NCI-H524 (cell line): ENCODE data around the gene NFKB1.

Experiments
- DNase-seq, 2 experiments: peaks; one replicate each; lab custom pipeline; 2025; lab: John Stamatoyannopoulos, UW

Gene NFKB1

DNA sequence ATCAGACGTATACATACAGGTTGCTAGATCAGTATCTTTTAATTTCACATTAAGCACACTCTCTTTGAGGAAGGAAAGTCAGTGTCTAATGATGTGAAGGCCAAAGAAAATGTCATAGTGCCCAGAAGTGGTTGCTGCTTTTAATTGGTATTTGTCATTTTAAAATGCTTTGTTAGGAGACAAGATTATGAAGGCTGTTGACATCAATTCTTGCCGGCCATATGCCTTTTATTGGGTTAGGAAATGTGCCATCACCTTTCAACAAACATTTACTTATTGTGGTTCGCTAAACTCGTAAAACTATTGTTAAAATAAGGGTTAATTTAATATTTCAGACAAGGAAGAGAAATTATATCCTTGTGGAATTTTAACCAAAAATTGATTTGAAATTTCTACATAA is 32.2 kb downstream of the NFKB1 start:
- no peak for DNase-seq

DNA sequence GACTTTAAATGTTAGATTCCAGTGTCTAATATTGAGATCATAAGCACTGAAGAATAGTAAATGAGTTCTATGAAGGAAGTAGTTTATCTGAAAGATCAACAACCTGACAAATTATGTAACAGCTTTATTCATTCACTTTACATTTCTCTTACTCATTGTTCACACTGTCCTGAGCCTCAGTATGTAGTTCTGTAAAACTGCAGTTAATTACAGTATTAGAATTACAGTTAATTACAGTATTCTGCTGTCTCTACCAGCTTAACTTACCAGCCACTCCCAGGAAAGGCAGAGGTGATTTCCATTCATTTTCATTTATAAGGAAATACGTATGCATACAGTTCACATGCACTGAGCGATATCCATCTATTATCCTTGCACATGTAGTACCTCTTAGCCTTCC is 32.7 kb downstream of the NFKB1 start:
- DNase-seq, result no peak

DNA sequence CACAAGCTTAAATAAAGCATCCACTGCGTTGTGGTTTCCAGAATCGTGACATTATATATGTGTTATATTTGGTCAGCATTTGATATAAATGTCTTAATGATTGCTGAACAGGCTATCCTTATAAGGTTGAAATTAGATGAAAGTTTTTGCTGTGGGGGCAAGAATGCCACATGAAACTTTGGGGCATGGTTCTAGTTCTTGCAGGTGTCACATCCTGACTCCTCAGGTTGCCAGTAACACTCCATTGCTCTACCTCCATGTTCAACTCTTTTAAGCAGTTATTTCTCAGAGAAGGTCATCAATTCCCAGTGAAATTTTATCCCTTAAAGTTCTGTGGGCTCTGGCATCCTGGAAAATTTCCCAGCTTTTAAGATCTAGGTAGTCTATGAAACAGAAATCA is 33.7 kb downstream of the NFKB1 start:
- DNase-seq, result no peak

DNA sequence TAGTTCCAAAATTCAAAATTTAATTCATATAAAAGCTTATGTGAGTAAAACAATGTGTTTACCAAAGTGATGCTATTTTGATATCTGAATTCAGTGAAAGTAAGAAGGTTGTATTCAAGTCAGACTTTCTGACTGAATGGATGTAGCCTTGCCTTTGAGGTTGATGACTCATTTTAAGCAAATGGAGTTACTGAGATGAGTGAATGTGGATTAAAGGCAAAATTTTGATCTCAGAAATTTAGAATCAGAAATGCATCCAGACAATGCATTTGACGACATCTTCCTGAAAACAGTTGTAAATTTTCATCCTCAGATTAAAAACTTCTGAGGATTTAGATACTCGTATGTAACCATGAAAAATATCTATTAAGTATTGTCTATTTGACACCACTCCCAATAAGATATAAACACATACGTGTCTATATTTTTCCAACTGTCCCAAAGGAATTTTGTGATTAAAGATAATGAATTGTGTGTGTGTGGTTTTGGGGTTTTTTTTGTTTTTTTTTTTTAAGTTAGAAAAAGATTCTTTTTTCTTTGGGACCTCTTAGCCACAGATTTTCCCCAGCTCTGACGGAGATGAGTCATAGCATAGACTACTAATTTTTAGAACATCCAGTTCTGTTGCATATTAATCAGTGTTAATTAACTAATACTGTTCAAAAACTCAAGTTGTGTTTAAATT is 34.4 kb downstream of the NFKB1 start:
- DNase-seq, result no peak

DNA sequence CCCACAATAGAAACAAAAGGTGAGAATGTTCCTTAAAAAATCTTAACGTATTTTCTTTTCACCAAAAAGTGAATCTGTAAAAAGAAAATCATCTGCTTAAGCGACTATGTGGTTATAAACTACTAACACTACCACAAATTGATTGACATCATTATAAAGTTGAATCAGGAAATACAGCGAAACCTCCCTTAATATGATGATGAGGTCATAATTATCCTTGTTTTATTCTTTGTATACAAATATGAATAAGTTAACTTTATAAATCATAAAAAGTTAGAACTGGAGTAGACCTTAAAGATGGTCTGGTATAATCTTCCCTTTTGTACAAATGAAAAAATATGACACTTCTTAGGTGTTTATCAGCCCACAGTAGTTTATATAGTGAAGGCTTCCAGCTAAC is 35.6 kb downstream of the NFKB1 start:
- DNase-seq, result no peak

DNA sequence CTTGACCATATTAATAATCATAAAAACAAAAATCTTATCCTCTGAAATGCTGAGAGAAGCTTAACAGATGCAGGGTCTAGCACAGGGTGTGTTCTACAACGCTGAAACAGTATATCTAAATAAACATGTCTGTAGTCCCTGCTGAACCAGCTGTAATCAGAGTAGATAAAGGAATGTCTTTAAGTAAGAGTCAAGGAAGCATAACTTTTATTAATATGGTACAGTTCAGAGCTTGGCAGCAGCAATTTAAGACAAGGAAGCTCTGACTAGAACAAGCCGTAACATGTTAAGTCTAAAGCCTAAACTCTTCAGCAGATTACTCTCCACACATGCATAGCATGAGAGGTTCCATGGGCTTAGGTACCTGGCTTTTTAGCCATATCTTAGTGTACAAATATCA is 36.1 kb downstream of the NFKB1 start:
- DNase-seq, result no peak

DNA sequence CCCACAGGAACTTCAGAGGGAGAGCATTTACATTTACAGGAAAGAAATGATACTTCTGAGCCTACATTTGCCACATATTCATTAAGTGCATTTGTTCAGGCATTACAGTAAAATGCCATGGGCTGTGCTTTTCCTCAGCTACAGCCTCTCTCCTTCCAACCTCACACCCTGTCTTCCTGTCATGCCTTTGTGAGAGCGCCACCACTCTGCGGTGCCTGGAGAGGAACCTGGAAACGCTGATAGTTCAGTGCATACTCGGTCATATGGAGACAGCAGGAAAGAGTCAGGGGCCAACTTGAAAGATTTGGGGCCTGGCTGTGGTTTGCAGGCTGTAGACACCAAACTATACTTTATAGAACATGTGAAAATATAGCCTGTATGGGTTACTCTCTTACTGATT is 40.5 kb downstream of the NFKB1 start:
- no peak for DNase-seq

DNA sequence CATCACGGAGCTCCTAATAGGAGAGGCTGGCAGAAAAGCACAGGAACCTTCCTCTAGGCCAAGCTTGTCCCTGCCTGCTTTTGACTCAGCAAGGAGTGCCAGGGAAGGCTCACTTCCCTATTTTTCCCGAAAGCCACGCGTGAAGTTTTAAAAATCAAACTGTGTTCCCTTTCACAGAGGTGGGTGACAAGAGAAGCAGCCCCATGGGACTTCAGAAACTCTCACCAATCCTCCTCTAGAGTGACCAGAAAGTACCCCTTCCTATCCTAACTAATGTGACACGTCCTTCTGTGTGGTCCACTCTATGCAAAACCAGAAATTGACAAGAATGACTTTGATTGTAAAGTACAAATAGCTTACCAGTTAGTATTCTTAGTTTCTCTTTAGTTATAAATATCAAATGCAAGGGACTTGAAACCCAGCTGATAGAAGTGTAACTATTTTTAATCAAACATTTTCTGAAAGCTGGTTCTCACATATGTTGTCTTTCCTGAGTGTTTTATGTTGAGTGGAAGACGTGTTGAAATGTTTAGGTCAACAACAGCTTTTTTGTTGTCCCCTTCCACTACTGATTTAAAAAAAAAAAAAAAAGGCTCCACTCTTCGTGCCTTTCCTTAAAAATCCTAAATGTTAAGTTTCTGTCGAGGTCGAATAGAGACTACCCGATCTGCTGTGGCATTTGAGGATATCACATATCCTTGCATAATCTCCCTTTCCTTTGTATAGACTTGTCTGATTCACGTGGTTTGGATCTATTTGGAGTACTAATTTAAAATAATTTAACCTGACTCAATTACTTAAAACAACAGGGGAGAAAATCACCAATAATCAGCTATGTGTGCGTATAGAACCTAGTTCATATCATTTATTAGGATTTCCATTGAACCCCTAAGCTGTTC is 42.1 kb downstream of the NFKB1 start:
- DNase-seq, result no peak

DNA sequence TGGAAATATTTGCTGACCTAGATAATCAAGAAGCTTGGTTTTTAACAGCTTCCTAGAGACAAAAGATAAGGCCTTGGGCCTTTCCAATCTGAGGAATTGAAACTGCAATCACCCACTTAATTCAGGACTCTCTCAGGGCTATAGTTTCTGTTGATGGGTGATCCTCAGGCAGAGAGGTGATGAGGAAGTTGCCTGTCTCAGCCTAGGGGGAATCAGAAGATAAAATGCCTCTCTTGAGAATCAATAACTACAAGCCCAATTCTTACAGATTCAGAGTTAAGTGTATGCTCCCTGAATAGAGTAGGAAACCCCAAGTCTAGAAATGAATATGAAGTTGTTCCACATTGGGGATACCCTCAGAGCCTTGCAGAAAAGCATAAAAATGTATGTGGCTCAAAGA is 45.5 kb downstream of the NFKB1 start:
- no peak for DNase-seq

DNA sequence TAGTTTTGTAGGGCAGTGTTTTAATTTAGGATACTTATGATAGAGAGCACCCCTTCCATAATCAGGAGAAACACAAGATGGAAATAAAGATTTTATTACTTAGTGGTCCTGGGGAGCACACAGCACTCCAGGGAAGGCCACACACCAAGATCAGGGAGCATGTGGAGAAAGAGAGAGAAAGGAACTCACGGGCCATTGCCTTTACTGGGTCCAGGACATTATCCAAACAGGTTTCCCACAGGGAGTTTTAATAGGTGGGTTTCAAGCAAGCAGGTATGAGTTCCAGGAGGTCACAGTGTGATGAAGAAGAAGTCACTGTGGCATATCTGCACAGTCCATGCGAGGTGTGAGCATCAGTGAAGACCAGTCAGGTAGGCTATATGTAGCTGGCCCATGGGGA is 46.8 kb downstream of the NFKB1 start:
- DNase-seq, result no peak

DNA sequence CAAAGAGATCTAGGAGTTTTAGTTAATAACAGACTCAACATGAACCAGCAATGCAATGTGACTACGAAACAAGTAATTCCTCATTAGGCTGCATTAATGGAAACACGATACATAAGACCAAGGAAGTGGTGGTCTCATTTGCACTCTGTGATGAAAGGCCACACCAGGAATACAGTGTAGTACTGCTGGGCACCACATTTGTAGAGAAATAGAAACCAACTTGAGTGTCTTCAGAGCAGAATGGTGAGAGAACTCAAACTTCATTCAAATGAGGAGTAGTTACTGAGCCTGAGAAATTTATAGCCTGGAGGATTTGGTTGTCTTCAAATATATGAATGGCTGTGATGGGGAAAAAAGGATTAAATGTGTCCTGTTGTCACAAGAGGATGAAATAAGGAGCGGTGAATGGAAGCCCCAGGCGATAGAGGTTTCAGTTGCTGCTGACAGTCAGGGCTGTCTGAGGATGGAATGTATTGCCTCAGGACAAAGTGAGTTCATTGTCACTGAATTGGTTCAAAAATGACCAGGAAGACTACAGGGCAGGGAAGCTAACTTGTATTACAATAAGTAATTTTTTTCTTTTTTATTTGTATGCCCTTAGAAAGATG is 50.9 kb downstream of the NFKB1 start:
- no peak for DNase-seq

DNA sequence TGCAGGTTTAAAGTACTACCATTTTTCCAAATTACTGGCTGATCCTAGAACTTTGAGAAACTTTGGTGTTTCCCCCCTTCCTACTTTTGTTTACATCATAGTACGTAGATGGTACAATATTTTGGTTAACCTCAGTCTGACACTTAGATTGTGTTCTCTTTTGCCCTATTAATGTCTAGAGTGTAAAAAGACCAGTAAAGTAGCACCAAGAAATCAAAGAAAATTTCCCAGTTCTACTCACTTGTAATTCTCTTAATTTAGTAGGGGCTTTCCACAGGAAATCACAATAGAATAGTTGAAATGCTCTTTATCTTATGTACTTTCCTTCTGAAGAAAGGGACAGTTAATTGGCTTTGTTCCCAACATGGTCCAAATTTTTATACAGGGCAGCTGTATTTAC is 51.6 kb downstream of the NFKB1 start:
- DNase-seq, result no peak

DNA sequence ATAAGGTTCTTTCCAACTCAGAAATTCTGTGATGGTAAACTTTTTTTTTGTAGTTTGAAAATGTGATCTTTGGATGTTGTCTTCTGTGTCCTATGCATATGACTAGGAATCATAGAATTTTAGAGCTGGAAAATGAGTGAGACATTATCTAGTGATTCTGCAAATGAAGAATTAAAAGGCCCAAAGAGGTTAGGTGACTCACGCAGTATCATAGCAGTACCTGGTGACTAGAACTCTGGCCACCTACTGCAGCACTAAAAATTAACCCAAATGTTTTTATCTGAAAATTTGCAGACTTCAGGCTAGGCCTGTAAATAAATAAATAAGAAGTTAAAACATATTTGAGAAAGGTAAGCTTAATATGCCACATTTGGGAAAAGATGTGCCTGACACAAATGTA is 52.8 kb downstream of the NFKB1 start:
- no peak for DNase-seq

DNA sequence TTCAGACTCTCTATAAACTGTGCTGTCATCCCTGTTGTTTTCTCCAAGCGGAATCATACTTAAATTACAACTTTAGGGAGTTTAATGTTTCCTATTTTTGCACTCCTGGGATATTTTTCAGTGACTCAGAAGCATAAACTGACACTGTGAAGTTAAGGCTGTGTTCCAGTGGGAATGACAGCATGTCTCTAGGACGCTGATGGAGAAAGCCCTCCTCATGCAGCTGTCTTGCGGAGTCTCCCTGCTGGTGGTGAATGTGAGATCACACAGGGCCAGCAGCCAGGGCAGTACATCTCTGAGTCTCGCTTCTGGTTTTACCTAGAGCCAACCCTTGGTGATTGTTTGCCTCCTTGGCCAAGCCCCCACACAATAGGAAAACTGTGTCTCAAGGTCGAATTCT is 53.3 kb downstream of the NFKB1 start:
- no peak for DNase-seq

DNA sequence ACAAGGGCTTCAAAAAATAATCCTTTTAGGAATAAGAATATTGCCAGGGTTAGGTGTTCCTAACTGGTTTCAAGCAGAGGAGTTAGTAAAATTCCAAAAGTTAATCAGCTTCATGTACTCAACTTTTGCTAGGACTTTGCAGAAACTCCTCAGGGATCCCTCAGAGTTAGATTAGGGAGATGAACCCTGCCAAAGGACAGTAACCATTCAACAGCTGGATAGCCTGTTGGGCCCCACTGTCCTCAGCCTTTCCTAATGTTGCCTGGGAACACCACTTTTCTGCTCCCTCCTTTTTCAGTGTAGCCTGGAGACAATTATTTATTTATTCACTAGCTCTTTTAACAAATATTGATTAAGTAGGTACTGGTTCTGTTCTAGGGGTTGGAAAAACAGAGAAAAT is 53.8 kb downstream of the NFKB1 start:
- DNase-seq, result no peak

DNA sequence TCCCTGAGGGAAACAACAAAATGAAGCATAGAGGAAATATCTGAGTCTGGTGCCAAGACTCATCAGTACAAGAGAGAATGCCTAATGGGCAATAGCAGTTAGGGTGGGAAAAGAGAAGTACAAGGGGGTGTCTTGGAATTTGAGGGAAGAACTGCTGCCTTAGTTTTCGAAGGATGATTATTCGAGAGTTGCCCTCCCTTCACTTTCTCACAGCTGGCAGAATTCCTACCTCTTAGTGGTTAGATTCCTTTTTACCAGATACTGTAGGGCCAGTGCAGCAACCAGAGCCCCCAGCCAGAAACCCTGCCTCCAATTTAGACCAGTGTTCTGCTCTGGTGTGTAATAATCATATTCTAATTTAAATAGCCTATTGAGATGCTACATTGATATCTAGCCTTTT is 56.5 kb downstream of the NFKB1 start:
- DNase-seq, result no peak

DNA sequence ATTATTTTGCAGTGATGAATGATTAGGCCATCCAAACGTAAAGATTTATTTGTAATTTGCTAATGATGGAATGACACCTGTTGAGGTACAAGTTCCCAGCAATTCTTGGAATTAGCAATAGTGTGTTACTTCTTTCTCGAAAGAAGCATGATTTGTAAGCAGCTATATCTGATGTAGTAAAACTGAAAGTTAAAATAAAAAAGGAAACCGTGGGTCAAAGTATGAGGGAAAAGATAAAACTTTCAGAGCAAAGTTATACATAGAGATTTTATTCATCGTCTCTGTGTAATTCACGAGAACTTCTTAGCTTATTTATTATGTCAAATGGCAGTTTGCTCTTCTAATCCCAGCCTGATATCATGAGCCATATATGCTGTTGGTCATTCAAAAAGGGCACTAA is 59.0 kb downstream of the NFKB1 start:
- DNase-seq, result no peak

DNA sequence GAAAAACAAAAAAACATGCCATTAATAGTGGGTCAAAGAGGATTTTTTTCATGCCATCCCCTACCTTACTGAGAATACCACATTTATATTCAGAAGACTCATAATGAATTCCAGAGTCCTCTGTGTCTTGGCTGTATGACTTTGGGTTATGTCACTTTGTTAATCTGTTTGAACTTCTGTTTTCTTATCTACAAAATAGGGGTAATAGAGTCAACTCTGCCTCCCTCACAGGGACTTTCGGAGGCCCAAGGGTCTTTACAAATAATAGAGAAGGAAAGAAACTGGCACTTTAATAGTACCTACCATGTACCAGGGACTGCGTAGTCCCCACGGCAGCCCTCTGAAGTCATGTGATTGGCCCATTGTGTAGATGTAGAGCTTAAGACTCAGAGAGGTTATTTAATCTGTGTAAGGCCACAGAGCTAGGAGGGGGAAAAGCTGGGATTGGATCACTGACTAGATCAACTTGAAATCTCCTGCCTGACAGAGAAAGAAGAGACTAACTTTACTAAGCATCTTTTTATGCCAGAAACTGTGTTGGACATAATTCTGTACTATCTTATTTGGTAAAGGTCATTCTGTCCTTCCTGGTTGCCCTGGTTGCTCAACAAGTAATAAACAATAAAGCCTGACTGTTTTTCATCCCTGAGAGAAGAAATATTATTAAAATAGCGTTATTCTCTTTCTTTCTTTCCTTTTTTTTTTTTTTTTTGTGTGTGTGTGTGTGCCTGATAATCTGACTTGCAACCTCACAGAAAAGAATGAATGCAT is 59.6 kb downstream of the NFKB1 start:
- no peak for DNase-seq

DNA sequence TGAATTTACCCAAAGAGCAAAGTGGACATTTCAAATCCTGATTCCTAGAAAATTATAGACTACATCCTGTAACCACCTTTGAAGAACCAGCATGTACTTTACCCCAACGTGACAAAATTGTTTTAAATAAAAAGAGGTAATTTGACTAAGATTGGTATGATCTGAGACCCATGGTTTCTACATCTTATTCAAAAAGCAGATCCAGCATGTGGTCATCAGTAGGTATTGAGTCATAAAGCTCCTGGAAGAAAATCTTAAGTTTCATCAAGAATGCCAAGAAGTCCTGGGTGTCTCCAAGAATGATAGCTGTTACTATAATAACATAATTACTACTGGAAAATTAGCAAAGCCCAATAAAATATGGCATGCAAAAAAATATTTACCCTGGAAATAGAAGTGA is 61.8 kb downstream of the NFKB1 start:
- DNase-seq, result no peak

DNA sequence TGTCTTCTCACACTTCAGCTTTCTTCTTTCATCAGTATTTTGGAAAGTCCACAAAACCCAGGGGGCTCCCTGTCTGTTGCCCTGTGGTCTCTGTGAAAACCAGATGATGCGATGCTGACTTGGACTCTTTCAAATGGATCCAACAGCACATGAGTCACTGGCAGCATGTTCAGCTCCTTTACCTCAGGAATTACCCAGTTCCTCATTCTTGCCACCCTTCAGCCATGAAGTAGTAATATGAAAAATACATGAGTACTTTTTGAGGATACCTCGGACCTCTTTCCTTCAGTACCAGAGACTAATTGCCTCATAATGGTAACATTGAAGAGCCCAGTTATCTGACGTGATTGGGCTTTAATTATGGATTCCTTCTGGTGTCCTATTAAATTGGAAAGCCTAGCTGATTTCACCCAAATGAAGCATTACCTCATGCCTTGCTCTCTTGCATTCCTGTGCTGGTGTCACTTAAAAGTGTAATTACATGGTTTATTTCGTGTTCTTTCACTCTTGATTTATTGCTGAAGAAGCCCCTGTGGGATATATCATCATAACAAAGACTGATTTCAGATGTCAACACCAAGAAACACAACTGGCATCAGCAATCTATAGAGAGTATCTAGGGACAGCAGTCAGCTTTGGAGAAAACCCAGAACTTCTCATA is 63.4 kb downstream of the NFKB1 start:
- no peak for DNase-seq

DNA sequence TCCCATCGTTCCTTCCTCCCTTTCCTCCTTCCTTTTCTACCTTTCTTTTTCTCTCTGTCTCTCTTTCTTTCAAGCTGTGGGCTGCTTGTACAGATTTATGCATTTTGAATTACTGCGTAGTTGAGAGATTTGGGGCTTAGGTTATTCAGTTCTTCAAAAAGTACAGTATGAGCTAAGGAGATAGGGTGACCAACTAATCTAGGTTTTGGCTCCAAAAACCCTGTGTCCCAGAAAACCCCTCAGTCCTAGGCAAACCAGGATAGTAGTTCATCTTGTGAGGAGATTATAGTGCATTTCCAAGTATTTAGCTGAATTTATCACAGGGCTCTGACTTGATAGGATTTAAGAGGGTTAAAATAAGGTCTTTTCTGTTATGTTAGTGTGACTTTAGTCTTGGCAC is 64.5 kb downstream of the NFKB1 start:
- no peak for DNase-seq

DNA sequence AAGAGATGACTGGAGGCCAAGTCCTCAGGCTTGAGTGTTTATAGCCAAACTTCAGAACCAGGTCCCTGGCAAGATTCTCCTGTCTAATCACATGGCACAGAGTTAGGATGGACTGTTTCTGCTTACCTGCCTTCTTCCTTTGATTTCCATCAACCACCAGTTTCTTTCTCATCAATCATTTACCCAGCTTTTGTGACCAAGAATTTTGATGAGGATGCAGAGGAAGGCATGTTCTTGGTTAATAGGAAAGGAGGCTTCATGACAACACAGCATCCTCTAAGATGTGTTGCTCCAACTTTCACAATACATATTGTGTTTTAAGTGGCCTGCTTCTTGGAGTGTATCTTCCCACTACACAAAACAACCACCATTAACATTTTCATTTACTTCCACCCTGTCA is 65.3 kb downstream of the NFKB1 start:
- no peak for DNase-seq
